Hematopoietic multipotent progenitor cell treated with erythropoietin and hydrocortisone succinate and interleukin-3 and kit ligand, for 4 days (in vitro differentiated cells): Measurements from ENCODE around the gene ACO2.

ENCODE experiments used
- DNase-seq: peaks from one replicate; pipeline ENCODE4 v3.0.0-alpha.2; 2015

Gene ACO2

DNA sequence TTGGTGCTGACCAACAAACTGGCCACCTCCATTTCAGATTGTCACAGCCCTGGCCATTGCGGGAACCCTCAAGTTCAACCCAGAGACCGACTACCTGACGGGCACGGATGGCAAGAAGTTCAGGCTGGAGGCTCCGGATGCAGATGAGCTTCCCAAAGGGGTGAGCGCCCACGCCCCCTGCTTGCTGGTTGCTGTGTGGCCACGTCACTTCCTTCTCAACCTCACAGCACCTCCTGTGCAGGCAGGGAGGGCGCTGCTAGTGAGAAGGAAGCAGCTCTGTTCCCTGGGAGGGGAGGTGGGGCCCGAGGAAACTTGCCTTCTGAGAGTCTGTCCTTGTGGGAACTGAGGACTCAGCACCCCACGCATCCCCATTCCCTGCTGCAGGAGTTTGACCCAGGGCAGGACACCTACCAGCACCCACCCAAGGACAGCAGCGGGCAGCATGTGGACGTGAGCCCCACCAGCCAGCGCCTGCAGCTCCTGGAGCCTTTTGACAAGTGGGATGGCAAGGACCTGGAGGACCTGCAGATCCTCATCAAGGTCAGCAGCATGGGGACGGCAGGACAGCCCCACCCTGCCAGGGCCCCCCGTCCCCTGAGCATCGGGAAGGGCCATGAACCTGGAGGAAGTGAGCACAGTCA is 56.0 kb downstream of the ACO2 start:
- DNase-seq: peak; percentile 78

DNA sequence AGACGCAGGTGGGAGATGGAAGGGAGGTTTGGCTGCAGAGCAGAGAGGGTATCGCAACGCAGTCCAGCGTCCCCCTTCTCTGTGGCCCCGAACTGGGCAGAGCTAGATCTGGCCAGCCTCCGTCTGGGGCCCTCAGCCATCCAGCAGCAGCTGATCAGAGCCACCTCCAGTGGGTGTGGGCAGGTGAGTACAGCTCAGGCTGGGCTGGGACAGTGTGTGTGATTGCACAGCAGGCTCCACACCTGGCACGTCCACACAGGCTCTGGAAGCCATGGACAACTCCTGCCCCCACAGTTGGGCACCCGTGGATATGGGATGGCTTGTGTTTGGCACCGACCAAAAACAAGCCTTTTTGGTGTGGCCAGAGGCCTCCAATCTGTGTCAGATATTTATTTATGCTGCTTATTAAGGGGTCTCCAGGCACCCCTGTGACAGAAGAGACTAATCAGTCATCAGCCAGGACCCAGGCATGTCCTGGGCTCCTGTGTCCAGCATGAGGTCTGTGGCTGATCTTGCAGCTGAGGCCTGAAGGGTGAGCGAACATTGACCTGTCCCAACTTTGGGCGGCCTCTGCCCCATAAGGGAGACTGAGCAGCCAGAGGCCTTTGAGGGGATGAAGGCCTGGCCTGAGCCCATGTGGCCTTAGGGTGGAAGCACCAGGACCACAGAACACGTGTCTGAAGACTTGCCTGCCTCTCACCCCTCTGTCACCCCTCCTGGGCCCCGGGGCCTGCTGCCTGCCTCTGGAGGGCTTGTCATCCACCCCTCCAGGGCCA is 56.7 kb downstream of the ACO2 start:
- DNase-seq: no peak

GRCh38 chr22:41526226-41526829 is 57.4 kb downstream of the ACO2 start:
- no peak for DNase-seq

- DNase-seq: peak; percentile 69
These were observed 58.2 kb downstream of the ACO2 start for GRCh38 chr22:41526830-41527799.

- DNase-seq: no peak
These were observed 59.3 kb downstream of the ACO2 start for GRCh38 chr22:41528132-41528766.

DNA sequence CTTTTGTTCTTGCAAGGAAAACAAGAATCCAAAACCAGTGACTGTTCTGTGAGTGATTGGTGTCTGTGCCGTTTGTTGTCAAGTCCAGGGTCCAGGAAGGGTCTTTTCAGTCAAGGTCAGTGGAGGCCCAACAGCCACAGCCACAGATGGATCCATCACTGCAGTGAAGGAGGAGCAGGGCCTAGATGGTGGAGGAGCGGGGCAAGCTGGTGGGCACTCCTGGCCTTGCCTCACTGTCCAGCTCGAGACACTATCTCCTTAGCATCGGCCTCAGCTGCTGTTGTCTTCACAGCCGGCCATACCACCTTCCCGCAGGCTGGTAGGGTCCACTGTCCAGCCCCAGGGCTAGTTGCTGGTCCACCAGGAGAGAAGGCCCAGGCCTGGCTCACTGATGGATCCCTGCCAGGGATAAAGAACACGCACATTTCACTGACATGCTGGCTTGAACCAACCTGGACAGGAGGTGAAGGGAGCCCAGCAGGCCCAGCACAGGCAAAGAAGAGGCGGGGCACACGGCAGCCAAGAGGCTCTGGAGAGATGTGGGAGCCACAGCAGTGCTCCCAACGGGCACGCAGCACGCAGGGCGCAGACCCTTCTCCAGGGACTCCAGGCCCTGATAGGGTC is 60.1 kb downstream of the ACO2 start:
- no peak for DNase-seq

DNA sequence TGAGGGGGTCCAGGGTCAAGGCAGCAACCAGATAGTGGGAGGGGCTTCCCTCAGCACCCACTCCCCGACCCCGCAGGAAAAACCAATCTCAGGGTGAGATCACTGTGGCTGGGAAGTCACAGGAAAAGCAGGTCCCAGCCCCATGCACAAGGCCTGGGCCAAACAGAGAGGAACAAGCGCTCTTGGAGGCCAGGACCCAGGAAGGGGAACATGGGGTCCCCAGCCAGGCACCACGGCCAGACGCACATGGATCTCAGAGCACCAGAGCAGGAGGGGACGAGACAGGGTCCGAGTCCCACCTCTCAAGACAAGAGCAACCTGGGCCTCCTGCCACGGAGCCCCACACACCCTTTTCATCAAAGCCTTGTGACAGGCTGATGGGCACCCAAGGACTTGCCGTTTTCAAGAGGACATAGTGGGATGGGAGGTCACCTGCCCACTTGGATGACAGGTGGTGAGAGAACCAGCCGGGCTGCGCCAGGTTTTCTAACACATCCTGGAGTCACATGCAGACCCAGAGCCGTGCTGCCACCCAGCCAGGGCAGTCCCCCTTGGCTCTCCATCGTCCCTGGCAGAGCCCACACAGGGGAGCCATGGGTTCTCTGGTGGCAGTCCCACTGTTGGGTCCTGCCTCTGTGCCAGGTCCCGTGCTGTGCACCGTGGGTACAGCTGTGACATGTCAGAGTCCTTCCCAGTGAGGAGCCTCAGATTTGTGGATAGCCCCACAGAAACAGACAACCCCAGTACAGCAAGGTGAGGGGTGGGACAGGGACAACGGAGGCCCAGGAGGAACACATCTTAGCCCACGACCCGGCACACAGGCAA is 62.2 kb downstream of the ACO2 start:
- DNase-seq: no peak

GRCh38 chr22:41531715-41532477 is 63.0 kb downstream of the ACO2 start:
- DNase-seq: no peak

GRCh38 chr22:41532908-41533825 is 64.2 kb downstream of the ACO2 start:
- DNase-seq: peak; percentile 87

DNA sequence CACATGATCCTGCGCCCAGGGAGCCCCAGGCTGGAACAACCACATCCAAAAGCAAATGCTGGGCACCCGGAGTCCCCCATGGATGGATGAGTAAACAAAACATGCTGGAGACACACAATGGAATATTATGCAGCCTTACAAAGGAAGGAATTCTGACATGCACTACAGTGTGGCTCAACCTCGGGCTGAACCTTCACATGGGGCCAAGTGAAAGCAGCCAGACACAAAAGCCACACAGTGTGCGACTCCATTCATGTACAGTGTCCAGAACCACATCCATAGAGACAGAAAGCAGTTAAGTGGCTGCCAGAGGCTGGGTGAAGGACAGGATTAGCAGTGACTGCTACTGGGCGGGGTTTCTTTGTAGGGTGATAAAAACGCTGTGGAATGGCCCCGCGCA is 65.3 kb downstream of the ACO2 start:
- no peak for DNase-seq

GRCh38 chr22:41535244-41535643 is 66.3 kb downstream of the ACO2 start:
- peak; percentile 49 for DNase-seq

- DNase-seq: no peak
These were observed 68.3 kb downstream of the ACO2 start for GRCh38 chr22:41537203-41537602.

DNA sequence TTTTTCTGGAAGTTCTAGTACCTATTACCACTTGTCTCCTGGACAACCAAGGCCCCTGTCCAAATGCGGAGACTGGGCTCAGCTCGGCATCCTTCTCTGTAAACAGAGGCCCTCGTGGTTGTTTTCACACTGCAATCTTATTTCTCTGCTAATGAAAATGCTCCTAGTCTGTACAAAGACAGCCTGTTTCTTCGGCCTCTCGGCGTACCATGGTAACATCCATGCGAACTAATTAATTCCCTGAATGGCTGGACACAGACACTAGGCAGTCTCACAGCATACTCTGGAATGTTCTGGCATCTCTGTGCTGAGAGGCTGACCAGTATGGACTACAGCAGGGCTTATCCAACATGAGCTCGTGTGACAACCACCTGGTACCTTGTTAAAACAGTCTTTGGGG is 69.7 kb downstream of the ACO2 start:
- no peak for DNase-seq

GRCh38 chr22:41539146-41540005 is 70.5 kb downstream of the ACO2 start:
- DNase-seq: no peak

GRCh38 chr22:41540006-41540315 is 71.0 kb downstream of the ACO2 start:
- DNase-seq: peak; percentile 78

DNA sequence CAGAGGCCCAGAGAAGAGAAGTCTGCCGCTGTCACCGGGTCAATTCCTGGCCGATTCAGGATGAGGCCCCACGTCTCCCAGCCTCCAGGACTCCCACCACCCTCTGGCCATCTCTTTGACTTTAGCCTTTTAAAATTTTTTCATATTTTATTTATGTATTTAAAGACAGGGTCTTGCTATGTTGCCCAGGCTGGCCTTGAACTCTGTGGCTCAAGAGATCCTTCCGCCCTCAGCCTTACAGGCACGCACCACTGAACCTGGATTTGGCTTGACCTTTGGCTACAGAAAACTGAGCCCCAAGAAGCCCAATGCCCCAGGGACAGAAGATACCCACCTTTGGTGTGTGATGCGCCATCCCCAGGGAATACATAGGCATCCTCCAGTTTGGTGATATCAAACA is 71.4 kb downstream of the ACO2 start:
- DNase-seq: no peak

GRCh38 chr22:41541484-41541883 is 72.6 kb downstream of the ACO2 start:
- peak; percentile 41 for DNase-seq

GRCh38 chr22:41542224-41542623 is 73.3 kb downstream of the ACO2 start:
- DNase-seq: no peak
